IPS-15b (cell line): ENCODE measurements around the gene TAS2R43.
"Not testable (repeated sequence)": the region's sequence is repeated elsewhere in the genome, so short reads cannot be mapped to it uniquely, and the experiment has no call there.

ENCODE experiments used
- H3K27me3 ChIP-seq: one replicate; pipeline ENCODE4 v1.6.1; 2013; ENCODE audit warnings: low read length; ENCODE audit not compliant: control insufficient read depth, insufficient read depth
- H3K36me3 ChIP-seq: one replicate; pipeline ENCODE4 v1.6.1; 2013; ENCODE audit warnings: low read length; ENCODE audit not compliant: control insufficient read depth, insufficient read depth
- H3K4me1 ChIP-seq: one replicate; pipeline ENCODE4 v1.6.1; 2013; ENCODE audit warnings: mild to moderate bottlenecking, low read length; ENCODE audit not compliant: control insufficient read depth, insufficient read depth
- H3K4me3 ChIP-seq: one replicate; pipeline ENCODE4 v1.5.1; 2013; ENCODE audit warnings: low read depth, low read length
- H3K9ac ChIP-seq: one replicate; pipeline ENCODE4 v1.6.1; 2013; ENCODE audit warnings: low read depth, mild to moderate bottlenecking, low read length
- H3K9me3 ChIP-seq: one replicate; pipeline ENCODE4 v1.6.1; 2013; ENCODE audit warnings: mild to moderate bottlenecking, low read length; ENCODE audit not compliant: control insufficient read depth, insufficient read depth

Gene TAS2R43

GRCh38 chr12:11105546-11105945 is 13.4 kb upstream of the TAS2R43 start:
- H3K36me3 ChIP-seq, result no peaks in the 10 kb centered on the region
- no peak overlapping the region for H3K9ac ChIP-seq
- H3K4me1 ChIP-seq, result no peaks in the 10 kb centered on the region
- H3K4me3 ChIP-seq, result no peak overlapping the region
- no peaks in the 10 kb centered on the region for H3K9me3 ChIP-seq
- no peaks in the 10 kb centered on the region for H3K27me3 ChIP-seq

- not testable (repeated sequence) for H3K36me3 ChIP-seq, H3K4me1 ChIP-seq, H3K4me3 ChIP-seq, H3K27me3 ChIP-seq, H3K9me3 ChIP-seq, H3K9ac ChIP-seq
Measured at GRCh38 chr12:11094910-11095309, 2.8 kb upstream of the TAS2R43 start.

GRCh38 chr12:11089246-11089645 is 2.9 kb downstream of the TAS2R43 start:
- no peaks in the 10 kb centered on the region for H3K9me3 ChIP-seq

GRCh38 chr12:11085419-11085818 is 6.7 kb downstream of the TAS2R43 start:
- no peaks in the 10 kb centered on the region for H3K36me3 ChIP-seq
- H3K4me3 ChIP-seq, result no peak overlapping the region
- no peak overlapping the region for H3K9ac ChIP-seq
- H3K27me3 ChIP-seq, result no peaks in the 10 kb centered on the region
- H3K4me1 ChIP-seq, result no peaks in the 10 kb centered on the region
- H3K9me3 ChIP-seq, result no peaks in the 10 kb centered on the region

More at GRCh38 chr12:11089246-11089645, 2.9 kb downstream of the TAS2R43 start:
- no peaks in the 10 kb centered on the region for H3K4me1 ChIP-seq
- H3K4me3 ChIP-seq, result no peak overlapping the region
- no peaks in the 10 kb centered on the region for H3K36me3 ChIP-seq
- H3K9ac ChIP-seq, result no peak overlapping the region
- no peaks in the 10 kb centered on the region for H3K27me3 ChIP-seq

GRCh38 chr12:11081987-11082386 is 10.1 kb downstream of the TAS2R43 start:
- H3K4me1 ChIP-seq, result no peaks in the 10 kb centered on the region

GRCh38 chr12:11078246-11078645 is 13.9 kb downstream of the TAS2R43 start:
- Histone ChIP-seq H3K9me3 (no peaks in the 10 kb centered on the region), H3K9ac (no peak overlapping the region), H3K36me3 (no peaks in the 10 kb centered on the region), H3K27me3 (no peaks in the 10 kb centered on the region), H3K4me1 (no peaks in the 10 kb centered on the region), H3K4me3 (no peak overlapping the region)

More at GRCh38 chr12:11081987-11082386, 10.1 kb downstream of the TAS2R43 start:
- H3K4me3 ChIP-seq, result no peak overlapping the region
- H3K9ac ChIP-seq, result no peak overlapping the region
- no peaks in the 10 kb centered on the region for H3K36me3 ChIP-seq
- H3K9me3 ChIP-seq, result no peaks in the 10 kb centered on the region
- H3K27me3 ChIP-seq, result no peaks in the 10 kb centered on the region

- no peaks in the 10 kb centered on the region for H3K36me3 ChIP-seq
- no peak overlapping the region for H3K4me3 ChIP-seq
- no peak overlapping the region for H3K9ac ChIP-seq
- H3K27me3 ChIP-seq, result peaks cover 2% of the 10 kb centered on the region
- no peaks in the 10 kb centered on the region for H3K9me3 ChIP-seq
- H3K4me1 ChIP-seq, result peaks cover 8% of the 10 kb centered on the region
Measured at GRCh38 chr12:11075642-11076041, 16.5 kb downstream of the TAS2R43 start.

GRCh38 chr12:11071414-11071813 is 20.7 kb downstream of the TAS2R43 start:
- no peak overlapping the region for H3K4me3 ChIP-seq
- H3K36me3 ChIP-seq, result no peaks in the 10 kb centered on the region
- H3K4me1 ChIP-seq, result peaks cover 11% of the 10 kb centered on the region
- H3K9me3 ChIP-seq, result no peaks in the 10 kb centered on the region
- no peak overlapping the region for H3K9ac ChIP-seq
- peaks cover 9% of the 10 kb centered on the region for H3K27me3 ChIP-seq

- Histone ChIP-seq H3K36me3 (no peaks in the 10 kb centered on the region), H3K4me1 (peaks cover 11% of the 10 kb centered on the region), H3K27me3 (peaks cover 9% of the 10 kb centered on the region), H3K9ac (no peak overlapping the region), H3K4me3 (no peak overlapping the region), H3K9me3 (no peaks in the 10 kb centered on the region)
Measured at GRCh38 chr12:11070999-11071398, 21.1 kb downstream of the TAS2R43 start.

- no peak overlapping the region for H3K4me3 ChIP-seq
- H3K27me3 ChIP-seq, result peaks cover 9% of the 10 kb centered on the region
- H3K9me3 ChIP-seq, result no peaks in the 10 kb centered on the region
- H3K9ac ChIP-seq, result no peak overlapping the region
- peaks cover 11% of the 10 kb centered on the region for H3K4me1 ChIP-seq
- no peaks in the 10 kb centered on the region for H3K36me3 ChIP-seq
Measured at GRCh38 chr12:11069854-11070365, 22.2 kb downstream of the TAS2R43 start.

- no peak overlapping the region for H3K4me3 ChIP-seq
- H3K36me3 ChIP-seq, result no peaks in the 10 kb centered on the region
- H3K4me1 ChIP-seq, result peaks cover 11% of the 10 kb centered on the region
Measured at GRCh38 chr12:11067514-11067913, 24.6 kb downstream of the TAS2R43 start.

GRCh38 chr12:11062194-11062593 is 29.9 kb downstream of the TAS2R43 start, which contains the start of gene TAS2R46:
Gene TAS2R46, minus strand, starts transcription at chr12:11062294. Its CDS starts 0 bp downstream, at chr12:11062294.
- not testable (repeated sequence) for H3K4me1 ChIP-seq, H3K36me3 ChIP-seq, H3K9me3 ChIP-seq, H3K9ac ChIP-seq, H3K27me3 ChIP-seq, H3K4me3 ChIP-seq

More at GRCh38 chr12:11067514-11067913, 24.6 kb downstream of the TAS2R43 start:
- Histone ChIP-seq H3K9me3 (no peaks in the 10 kb centered on the region), H3K27me3 (peaks cover 9% of the 10 kb centered on the region), H3K9ac (no peak overlapping the region)
